ENCODE results near the gene CWC27. TPM values are rescaled to one million over a fixed set of nuclear protein-coding genes. Genes with fewer than 3 reads are reported as not detected.

The CWC27 gene
- total RNA-seq, 1 experiment from 2014 or later = 42.7 TPM

- Mint-ChIP-seq H3K36me3 (peaks cover 19% of the 10 kb centered on the region), H3K9me3 (peaks cover 15% of the 10 kb centered on the region), H3K27ac (peak overlapping the region; percentile 84), H3K4me1 (peaks cover 31% of the 10 kb centered on the region), H3K4me3 (no peak overlapping the region), H3K27me3 (ENCODE audit: low read depth) (no peaks in the 10 kb centered on the region)
- DNase-seq (ENCODE audit: low spot score) (no peak), ATAC-seq (no peak)
- POLR2A ChIA-PET = no interaction called here
- CTCF ChIA-PET = interaction anchor here (0.8 kb wide), 1 partner anchor 26 kb away, joined by 5 read pairs; no protein-coding TSS in a partner anchor
- no peak for TF ChIP-seq RORB (CRISPR knock-in tag; IDR thresholded peaks at IDR 0.05)
These were observed 68.1 kb downstream of the CWC27 start for GRCh38 chr5:64836786-64837185.

DNA sequence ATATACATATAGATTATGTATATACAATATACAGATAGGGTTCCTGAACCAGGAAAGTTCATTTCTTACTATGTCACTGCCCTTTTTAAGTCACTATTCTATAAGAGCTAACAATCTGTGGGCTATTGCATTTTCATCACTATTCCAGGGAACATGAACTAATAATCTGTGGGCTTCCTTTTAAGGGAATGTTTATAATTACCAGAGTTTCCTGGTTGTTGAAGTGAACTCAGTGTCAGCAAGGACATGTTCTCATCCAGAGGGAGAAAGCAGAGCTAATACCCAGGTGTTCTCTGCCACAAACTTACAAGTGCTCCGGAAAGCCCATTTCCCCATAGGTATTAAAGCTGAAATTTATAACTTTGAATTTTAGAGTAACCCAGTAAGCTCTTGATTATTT is 69.6 kb downstream of the CWC27 start:
- Mint-ChIP-seq H3K4me3 (no peak overlapping the region), H3K4me1 (peaks cover 30% of the 10 kb centered on the region), H3K27me3 (ENCODE audit: low read depth) (no peaks in the 10 kb centered on the region), H3K9me3 (peaks cover 15% of the 10 kb centered on the region), H3K36me3 (peaks cover 22% of the 10 kb centered on the region), H3K27ac (no peak overlapping the region)
- DNase-seq (ENCODE audit: low spot score) (no peak), ATAC-seq (no peak)
- POLR2A ChIA-PET = no interaction called here
- no peak for TF ChIP-seq TCF7 (CRISPR knock-in tag; IDR thresholded peaks at IDR 0.05; ENCODE audit: low read depth)
- no peak for TF ChIP-seq JUN (CRISPR knock-in tag; IDR thresholded peaks at IDR 0.05)
- TF ChIP-seq NFATC4 (CRISPR knock-in tag; IDR thresholded peaks at IDR 0.05) = no peak
- TF ChIP-seq, protein P1, sequence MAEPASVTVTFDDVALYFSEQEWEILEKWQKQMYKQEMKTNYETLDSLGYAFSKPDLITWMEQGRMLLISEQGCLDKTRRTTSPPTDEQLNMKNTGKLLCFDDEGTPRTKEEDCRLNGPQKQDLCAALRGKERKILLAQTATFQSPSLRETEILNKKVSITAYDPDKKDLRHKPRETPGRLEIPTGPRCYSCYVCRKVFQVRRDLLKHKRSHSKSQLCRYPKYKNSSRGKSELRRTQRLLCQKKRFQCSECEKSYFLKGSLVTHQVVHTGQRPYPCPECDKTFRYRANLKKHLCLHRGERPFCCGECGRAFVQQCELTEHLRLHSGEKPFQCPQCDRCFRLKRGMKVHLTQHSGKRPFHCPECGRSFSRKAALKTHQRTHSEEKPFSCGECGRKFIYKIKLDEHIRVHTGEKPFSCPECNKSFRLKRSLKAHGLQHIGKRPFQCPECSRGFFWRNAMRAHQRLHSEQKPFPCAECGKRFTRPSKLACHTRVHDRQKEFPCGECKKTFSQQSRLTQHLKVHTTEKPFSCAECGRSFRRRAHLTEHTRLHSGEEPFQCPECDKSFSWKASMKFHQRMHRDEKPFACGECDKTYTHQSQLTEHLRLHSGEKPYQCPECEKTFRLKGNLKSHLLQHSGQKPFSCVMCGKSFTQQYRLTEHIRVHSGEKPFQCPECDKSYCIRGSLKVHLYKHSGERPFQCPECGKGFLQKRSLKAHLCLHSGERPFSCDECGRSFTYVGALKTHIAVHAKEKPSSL (CRISPR knock-in tag; conservative IDR thresholded peaks at IDR 0.05) = no peak
- TF ChIP-seq, protein P2, sequence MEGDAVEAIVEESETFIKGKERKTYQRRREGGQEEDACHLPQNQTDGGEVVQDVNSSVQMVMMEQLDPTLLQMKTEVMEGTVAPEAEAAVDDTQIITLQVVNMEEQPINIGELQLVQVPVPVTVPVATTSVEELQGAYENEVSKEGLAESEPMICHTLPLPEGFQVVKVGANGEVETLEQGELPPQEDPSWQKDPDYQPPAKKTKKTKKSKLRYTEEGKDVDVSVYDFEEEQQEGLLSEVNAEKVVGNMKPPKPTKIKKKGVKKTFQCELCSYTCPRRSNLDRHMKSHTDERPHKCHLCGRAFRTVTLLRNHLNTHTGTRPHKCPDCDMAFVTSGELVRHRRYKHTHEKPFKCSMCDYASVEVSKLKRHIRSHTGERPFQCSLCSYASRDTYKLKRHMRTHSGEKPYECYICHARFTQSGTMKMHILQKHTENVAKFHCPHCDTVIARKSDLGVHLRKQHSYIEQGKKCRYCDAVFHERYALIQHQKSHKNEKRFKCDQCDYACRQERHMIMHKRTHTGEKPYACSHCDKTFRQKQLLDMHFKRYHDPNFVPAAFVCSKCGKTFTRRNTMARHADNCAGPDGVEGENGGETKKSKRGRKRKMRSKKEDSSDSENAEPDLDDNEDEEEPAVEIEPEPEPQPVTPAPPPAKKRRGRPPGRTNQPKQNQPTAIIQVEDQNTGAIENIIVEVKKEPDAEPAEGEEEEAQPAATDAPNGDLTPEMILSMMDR (IDR thresholded peaks at IDR 0.05) = no peak
- no peak for TF ChIP-seq RORB (CRISPR knock-in tag; IDR thresholded peaks at IDR 0.05)
- TF ChIP-seq ZNF416 (CRISPR knock-in tag; IDR thresholded peaks at IDR 0.05) = no peak
- CTCF ChIA-PET = no interaction called here

GRCh38 chr5:64838803-64839202 is 70.1 kb downstream of the CWC27 start:
- H3K27me3 Mint-ChIP-seq (ENCODE audit: low read depth) = no peaks in the 10 kb centered on the region
- TF ChIP-seq RORB (CRISPR knock-in tag; IDR thresholded peaks at IDR 0.05) = no peak
- TF ChIP-seq, protein P3, sequence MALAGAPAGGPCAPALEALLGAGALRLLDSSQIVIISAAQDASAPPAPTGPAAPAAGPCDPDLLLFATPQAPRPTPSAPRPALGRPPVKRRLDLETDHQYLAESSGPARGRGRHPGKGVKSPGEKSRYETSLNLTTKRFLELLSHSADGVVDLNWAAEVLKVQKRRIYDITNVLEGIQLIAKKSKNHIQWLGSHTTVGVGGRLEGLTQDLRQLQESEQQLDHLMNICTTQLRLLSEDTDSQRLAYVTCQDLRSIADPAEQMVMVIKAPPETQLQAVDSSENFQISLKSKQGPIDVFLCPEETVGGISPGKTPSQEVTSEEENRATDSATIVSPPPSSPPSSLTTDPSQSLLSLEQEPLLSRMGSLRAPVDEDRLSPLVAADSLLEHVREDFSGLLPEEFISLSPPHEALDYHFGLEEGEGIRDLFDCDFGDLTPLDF (CRISPR knock-in tag; IDR thresholded peaks at IDR 0.05) = no peak
- TF ChIP-seq ZNF263 (CRISPR knock-in tag; IDR thresholded peaks at IDR 0.05; ENCODE audit: low read depth) = no peak
- no peak for TF ChIP-seq ZNF232 (CRISPR knock-in tag; IDR thresholded peaks at IDR 0.05)
- no peak for TF ChIP-seq NFYB (CRISPR knock-in tag; conservative IDR thresholded peaks at IDR 0.05; ENCODE audit: low read depth)
- no peak for TF ChIP-seq IRF1 (CRISPR knock-in tag; IDR thresholded peaks at IDR 0.05)
- TF ChIP-seq, protein P2 (IDR thresholded peaks at IDR 0.05) = no peak
- ChIA-PET CTCF (no interaction called here), POLR2A (no interaction called here)
- no peak overlapping the region for H3K27ac Mint-ChIP-seq
- H3K4me3 Mint-ChIP-seq = no peak overlapping the region
- ATAC-seq (no peak), DNase-seq (ENCODE audit: low spot score) (no peak)
- H3K9me3 Mint-ChIP-seq = peaks cover 15% of the 10 kb centered on the region
- peaks cover 25% of the 10 kb centered on the region for H3K4me1 Mint-ChIP-seq
- peaks cover 22% of the 10 kb centered on the region for H3K36me3 Mint-ChIP-seq

Measured in WTC11 (cell line).